Cardiac fibroblast (primary cell): ENCODE data around the gene PKHD1.

Experiments used
- DNase-seq, 2 donors: peaks; one replicate each; pipeline versions ENCODE4 v3.0.0 to v3.0.0-alpha.2; 2010; ENCODE audit warnings: low read depth in 2 of 2
- H3K4me3 ChIP-seq, 2 donors: replicated peaks in 1 of 2; 1 replicate in 1 of 2; 2 replicates in 1 of 2; pipeline ENCODE4 v1.5.1; 2011; ENCODE audit warnings: low read depth in 2 of 2, low read length in 2 of 2, mild to moderate bottlenecking in 2 of 2, moderate library complexity in 1 of 2
- CTCF ChIP-seq: IDR thresholded peaks from one replicate; pipeline ENCODE4 v1.5.1; 2011; ENCODE audit warnings: low read depth, mild to moderate bottlenecking, low read length, inconsistent platforms

PKHD1 gene

GRCh38 chr6:51648236-51648635, 439.2 kb downstream of the PKHD1 start:
- DNase-seq: no peak
- no peak overlapping the region for H3K4me3 ChIP-seq
- TF ChIP-seq CTCF: no peak

GRCh38 chr6:51644426-51644825, 443.0 kb downstream of the PKHD1 start:
- no peak overlapping the region for H3K4me3 ChIP-seq
- no peak for TF ChIP-seq CTCF
- DNase-seq: no peak

GRCh38 chr6:51640021-51640420, 447.4 kb downstream of the PKHD1 start:
- H3K4me3 ChIP-seq: no peak overlapping the region
- no peak for TF ChIP-seq CTCF
- DNase-seq: no peak

- no peak for DNase-seq
- TF ChIP-seq CTCF: no peak
- no peak overlapping the region for H3K4me3 ChIP-seq
These were observed 454.0 kb downstream of the PKHD1 start for GRCh38 chr6:51633424-51633823.

GRCh38 chr6:51630011-51630410, 457.4 kb downstream of the PKHD1 start:
- DNase-seq: no peak
- no peak for TF ChIP-seq CTCF
- H3K4me3 ChIP-seq: no peak overlapping the region

- no peak for TF ChIP-seq CTCF
- no peak for DNase-seq
- H3K4me3 ChIP-seq: no peak overlapping the region
These were observed 461.0 kb downstream of the PKHD1 start for GRCh38 chr6:51626391-51626790.

GRCh38 chr6:51625566-51625965, 461.8 kb downstream of the PKHD1 start:
- no peak for TF ChIP-seq CTCF
- no peak overlapping the region for H3K4me3 ChIP-seq
- no peak for DNase-seq
